HepG2 (cell line): ENCODE measurements around the gene HPCAL1. TPM values are rescaled to one million over a fixed set of nuclear protein-coding genes. Genes with fewer than 3 reads are reported as not detected.

Experiments
- AKAP8 ChIP-seq: sonication (generic); formaldehyde crosslinking; IDR thresholded peaks from 2 replicates; pipeline ENCODE4 v1.5.1; 2020; ENCODE audit warnings: mild to moderate bottlenecking, missing genetic modification reagents
- ARID5B ChIP-seq: IDR thresholded peaks from 2 replicates; pipeline ENCODE4 v1.4.0; 2020; ENCODE audit warnings: mild to moderate bottlenecking, missing genetic modification reagents
- CCAR2 ChIP-seq: fragments of 200-400 bp; formaldehyde crosslinking; optimal IDR thresholded peaks from 2 replicates; pipeline ENCODE3; 2018; ENCODE audit warnings: low read depth, mild to moderate bottlenecking, low read length, moderate library complexity
- DR1 ChIP-seq: sonication (generic); formaldehyde crosslinking; IDR thresholded peaks from 2 replicates; pipeline ENCODE4 v1.8.0; 2021; ENCODE audit warnings: mild to moderate bottlenecking, missing genetic modification reagents, inconsistent platforms
- ETV5 ChIP-seq: IDR thresholded peaks from 2 replicates; pipeline ENCODE4 v1.6.1; 2018; ENCODE audit warnings: missing biosample characterization, missing genetic modification reagents, inconsistent platforms, borderline replicate concordance
- FOXK1 ChIP-seq: sonication (generic); formaldehyde crosslinking; IDR thresholded peaks from 2 replicates; pipeline ENCODE4 v1.4.0; 2020; ENCODE audit warnings: low read depth, missing genetic modification reagents, borderline replicate concordance
- GATAD1 ChIP-seq: IDR thresholded peaks from 2 replicates; pipeline ENCODE4 v1.6.1; 2016; ENCODE audit warnings: missing genetic modification reagents, missing compliant biosample characterization
- GLI4 ChIP-seq: sonication (generic); formaldehyde crosslinking; IDR thresholded peaks from 2 replicates; pipeline ENCODE4 v1.5.1; 2020; ENCODE audit warnings: missing genetic modification reagents, mild to moderate bottlenecking, moderate library complexity, borderline replicate concordance
- KAT7 ChIP-seq: IDR thresholded peaks from 2 replicates; pipeline ENCODE4 v1.6.1; 2018; ENCODE audit warnings: borderline replicate concordance, missing compliant biosample characterization
- KMT2A ChIP-seq: sonication (generic); formaldehyde crosslinking; IDR thresholded peaks from 2 replicates; pipeline ENCODE4 v1.4.0; 2020; ENCODE audit warnings: missing genetic modification reagents
- MXI1 ChIP-seq: IDR thresholded peaks from 3 replicates; pipeline ENCODE4 v1.6.1; 2012; ENCODE audit warnings: low read depth, low read length, inconsistent platforms, borderline replicate concordance
- RXRB ChIP-seq: IDR thresholded peaks from 2 replicates; pipeline ENCODE4 v1.6.1; 2016; ENCODE audit warnings: borderline replicate concordance, missing genetic modification reagents, missing compliant biosample characterization
- SAP130 ChIP-seq: IDR thresholded peaks from 2 replicates; pipeline ENCODE4 v1.6.1; 2016; ENCODE audit warnings: low read depth
- ZBTB33 ChIP-seq: sonication (generic); formaldehyde crosslinking; IDR thresholded peaks from 2 replicates; pipeline ENCODE4 v1.4.0; 2020; ENCODE audit warnings: missing genetic modification reagents
- ZBTB7B ChIP-seq: sonication (generic); formaldehyde crosslinking; IDR thresholded peaks from 2 replicates; pipeline ENCODE4 v1.4.0; 2020; ENCODE audit warnings: missing genetic modification reagents
- ZNF317 ChIP-seq: sonication (generic); formaldehyde crosslinking; IDR thresholded peaks from 2 replicates; pipeline ENCODE4 v1.5.0; 2020; ENCODE audit warnings: mild to moderate bottlenecking, missing genetic modification reagents
- ZNF432 ChIP-seq: sonication (generic); formaldehyde crosslinking; IDR thresholded peaks from 2 replicates; pipeline ENCODE4 v1.5.0; 2020; ENCODE audit warnings: missing genetic modification reagents, mild to moderate bottlenecking, borderline replicate concordance
- ZNF782 ChIP-seq: sonication (generic); formaldehyde crosslinking; IDR thresholded peaks from 2 replicates; pipeline ENCODE4 v1.4.0; 2020; ENCODE audit warnings: missing genetic modification reagents, mild to moderate bottlenecking, borderline replicate concordance
- ZNF83 ChIP-seq: sonication (generic); formaldehyde crosslinking; IDR thresholded peaks from 2 replicates; pipeline ENCODE4 v1.4.0; 2020; ENCODE audit warnings: missing genetic modification reagents, mild to moderate bottlenecking, borderline replicate concordance
- polyA plus RNA-seq, 8 experiments: library from polyadenylated mRNA; depleted of rRNA in 3 of 8; stranded (reverse) in 7 of 8; unstranded in 1 of 8; fragments of >200 nt; fragmentation: Illumina TruSeq in 4 of 8; extraction: Trizol in 4 of 8; gene quantifications; 2 replicates each; pipeline versions ENCODE4 v1.2.1 to v1.2.3, GENCODE V29; 2011 to 2016; ENCODE audit warnings: low read depth in 4 of 8, missing spikeins in 1 of 8, mixed read lengths in 1 of 8; ENCODE audit not compliant: insufficient read depth in 1 of 8
- total RNA-seq, 5 experiments: library from RNA; depleted of rRNA; stranded (reverse); fragments of >200 nt; fragmentation: Illumina TruSeq; extraction: Trizol; gene quantifications; 2 replicates each; pipeline ENCODE4 v1.2.3, GENCODE V29; 2016; ENCODE audit warnings: low read depth in 1 of 5
- TF ChIP-seq, protein P1 (sequence below): sonication (generic); formaldehyde crosslinking; IDR thresholded peaks from 2 replicates; pipeline ENCODE4 v1.4.0; 2020; ENCODE audit warnings: missing genetic modification reagents
- TF ChIP-seq, protein P2 (sequence below), 2 experiments: fragments of 450-650 bp in 1 of 2; sonication (generic) in 1 of 2; formaldehyde crosslinking; IDR thresholded peaks; 2 replicates each; pipeline versions ENCODE4 v1.5.0 to v1.8.0; 2020 to 2022; ENCODE audit warnings: mild to moderate bottlenecking in 1 of 2, missing genetic modification reagents in 1 of 2

Gene HPCAL1
- total and polyA plus RNA-seq, 2 of the 13 experiments (the other 11 are each of a cell fraction or from before 2014, with no cell fraction given), result 29.5 to 29.9 TPM

- TF ChIP-seq CCAR2 (no peak), GATAD1 (CRISPR knock-in tag) (peak; percentile 37; the same call in 1 of the 2 replicates), ETV5 (peak; percentile 69), ZNF782 (CRISPR knock-in tag) (peak; percentile 38; the same call in 1 of the 2 replicates), KMT2A (CRISPR knock-in tag) (no peak), RXRB (peak; percentile 59), MXI1 (peak; percentile 63; the same call in 1 of the 3 replicates), ZNF317 (CRISPR knock-in tag) (0 out of 2 replicates have a peak, but pooled peaks have one; percentile 18), ZNF432 (no peak), ARID5B (peak; percentile 45; the same call in 1 of the 2 replicates), KAT7 (0 out of 2 replicates have a peak, but pooled peaks have one; percentile 27), SAP130 (peak; percentile 69), ZBTB7B (CRISPR knock-in tag) (0 out of 2 replicates have a peak, but pooled peaks have one; percentile 56), AKAP8 (CRISPR knock-in tag) (peak; percentile 75; the same call in 1 of the 2 replicates), ZNF83 (peak; percentile 86; the same call in 1 of the 2 replicates), GLI4 (CRISPR knock-in tag) (0 out of 2 replicates have a peak, but pooled peaks have one; percentile 48), FOXK1 (CRISPR knock-in tag) (no peak; the same call in 1 of the 2 replicates), ZBTB33 (CRISPR knock-in tag) (peak; percentile 80), DR1 (0 out of 2 replicates have a peak, but pooled peaks have one; percentile 6)
- TF ChIP-seq, protein P1, sequence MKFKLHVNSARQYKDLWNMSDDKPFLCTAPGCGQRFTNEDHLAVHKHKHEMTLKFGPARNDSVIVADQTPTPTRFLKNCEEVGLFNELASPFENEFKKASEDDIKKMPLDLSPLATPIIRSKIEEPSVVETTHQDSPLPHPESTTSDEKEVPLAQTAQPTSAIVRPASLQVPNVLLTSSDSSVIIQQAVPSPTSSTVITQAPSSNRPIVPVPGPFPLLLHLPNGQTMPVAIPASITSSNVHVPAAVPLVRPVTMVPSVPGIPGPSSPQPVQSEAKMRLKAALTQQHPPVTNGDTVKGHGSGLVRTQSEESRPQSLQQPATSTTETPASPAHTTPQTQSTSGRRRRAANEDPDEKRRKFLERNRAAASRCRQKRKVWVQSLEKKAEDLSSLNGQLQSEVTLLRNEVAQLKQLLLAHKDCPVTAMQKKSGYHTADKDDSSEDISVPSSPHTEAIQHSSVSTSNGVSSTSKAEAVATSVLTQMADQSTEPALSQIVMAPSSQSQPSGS (CRISPR knock-in tag), result no peak
- TF ChIP-seq, protein P2, sequence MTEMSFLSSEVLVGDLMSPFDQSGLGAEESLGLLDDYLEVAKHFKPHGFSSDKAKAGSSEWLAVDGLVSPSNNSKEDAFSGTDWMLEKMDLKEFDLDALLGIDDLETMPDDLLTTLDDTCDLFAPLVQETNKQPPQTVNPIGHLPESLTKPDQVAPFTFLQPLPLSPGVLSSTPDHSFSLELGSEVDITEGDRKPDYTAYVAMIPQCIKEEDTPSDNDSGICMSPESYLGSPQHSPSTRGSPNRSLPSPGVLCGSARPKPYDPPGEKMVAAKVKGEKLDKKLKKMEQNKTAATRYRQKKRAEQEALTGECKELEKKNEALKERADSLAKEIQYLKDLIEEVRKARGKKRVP (CRISPR knock-in tag; IDR thresholded peaks at IDR 0.05), result 0 out of 4 replicates have a peak, but pooled peaks of 1 of the 2 experiments have one; percentile 25
Observed at GRCh38 chr2:10285556-10286198, 17.0 kb upstream of the HPCAL1 start (continued).
